ENCODE data around the gene FHL3. TPM values are rescaled to one million over a fixed set of nuclear protein-coding genes. Genes with fewer than 3 reads are reported as not detected.

Gene FHL3
- total RNA-seq, 4 donors from 2014 or later, result 20.1 to 25.8 (median 21.9) TPM

DNA sequence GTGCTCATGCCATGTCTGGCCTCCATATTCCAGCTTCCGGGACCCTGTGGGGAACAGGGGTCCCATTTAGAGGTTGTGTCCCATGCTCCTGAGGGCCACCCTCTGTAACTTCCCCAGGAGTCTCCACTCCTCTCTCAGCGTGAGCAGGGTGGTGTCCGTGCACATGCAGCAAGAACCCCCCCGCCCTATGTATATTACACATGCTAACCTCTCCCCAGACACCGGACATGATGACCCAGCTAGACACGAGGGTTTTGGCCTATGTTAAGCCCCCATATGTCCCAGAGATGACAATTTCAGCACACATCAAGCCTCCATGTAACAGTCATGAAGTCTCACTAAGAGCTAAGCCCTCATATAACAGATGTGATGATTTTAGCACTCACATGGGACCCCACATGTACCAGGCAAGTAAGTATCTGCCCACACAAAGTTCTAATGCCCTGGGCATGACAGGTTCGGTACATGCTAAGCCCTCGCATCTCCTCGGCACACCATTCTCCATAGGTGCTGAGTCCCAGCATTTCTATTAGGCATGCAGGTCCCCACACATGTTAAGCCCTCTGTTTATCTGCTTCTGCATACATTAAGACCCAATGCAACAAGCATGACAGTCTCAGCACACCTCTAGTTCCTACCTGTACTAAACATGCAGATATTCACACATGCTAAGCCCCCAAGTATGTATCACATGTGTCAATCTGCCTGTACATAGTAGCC is 7.1 kb downstream of the FHL3 start:
- peak in 1 of 2 donors; percentile 63 for DNase-seq (ENCODE audit: low spot score in 2 of 2)
- intact Hi-C loops (cut with DNase I; ENCODE audit: low total_unique reads), result no loop called here
- TF ChIP-seq, protein P1, sequence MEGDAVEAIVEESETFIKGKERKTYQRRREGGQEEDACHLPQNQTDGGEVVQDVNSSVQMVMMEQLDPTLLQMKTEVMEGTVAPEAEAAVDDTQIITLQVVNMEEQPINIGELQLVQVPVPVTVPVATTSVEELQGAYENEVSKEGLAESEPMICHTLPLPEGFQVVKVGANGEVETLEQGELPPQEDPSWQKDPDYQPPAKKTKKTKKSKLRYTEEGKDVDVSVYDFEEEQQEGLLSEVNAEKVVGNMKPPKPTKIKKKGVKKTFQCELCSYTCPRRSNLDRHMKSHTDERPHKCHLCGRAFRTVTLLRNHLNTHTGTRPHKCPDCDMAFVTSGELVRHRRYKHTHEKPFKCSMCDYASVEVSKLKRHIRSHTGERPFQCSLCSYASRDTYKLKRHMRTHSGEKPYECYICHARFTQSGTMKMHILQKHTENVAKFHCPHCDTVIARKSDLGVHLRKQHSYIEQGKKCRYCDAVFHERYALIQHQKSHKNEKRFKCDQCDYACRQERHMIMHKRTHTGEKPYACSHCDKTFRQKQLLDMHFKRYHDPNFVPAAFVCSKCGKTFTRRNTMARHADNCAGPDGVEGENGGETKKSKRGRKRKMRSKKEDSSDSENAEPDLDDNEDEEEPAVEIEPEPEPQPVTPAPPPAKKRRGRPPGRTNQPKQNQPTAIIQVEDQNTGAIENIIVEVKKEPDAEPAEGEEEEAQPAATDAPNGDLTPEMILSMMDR (IDR thresholded peaks at IDR 0.05), result no peak
- TF ChIP-seq POLR2A (IDR thresholded peaks at IDR 0.05), result no peak
- H3K4me3 ChIP-seq (ENCODE audit: low read depth, poor library complexity, severe bottlenecking), result no peak overlapping the region
- 74 to 82% methylated on average over 8 to 9 of the region's 9 CpGs for WGBS, 2 donors

DNA sequence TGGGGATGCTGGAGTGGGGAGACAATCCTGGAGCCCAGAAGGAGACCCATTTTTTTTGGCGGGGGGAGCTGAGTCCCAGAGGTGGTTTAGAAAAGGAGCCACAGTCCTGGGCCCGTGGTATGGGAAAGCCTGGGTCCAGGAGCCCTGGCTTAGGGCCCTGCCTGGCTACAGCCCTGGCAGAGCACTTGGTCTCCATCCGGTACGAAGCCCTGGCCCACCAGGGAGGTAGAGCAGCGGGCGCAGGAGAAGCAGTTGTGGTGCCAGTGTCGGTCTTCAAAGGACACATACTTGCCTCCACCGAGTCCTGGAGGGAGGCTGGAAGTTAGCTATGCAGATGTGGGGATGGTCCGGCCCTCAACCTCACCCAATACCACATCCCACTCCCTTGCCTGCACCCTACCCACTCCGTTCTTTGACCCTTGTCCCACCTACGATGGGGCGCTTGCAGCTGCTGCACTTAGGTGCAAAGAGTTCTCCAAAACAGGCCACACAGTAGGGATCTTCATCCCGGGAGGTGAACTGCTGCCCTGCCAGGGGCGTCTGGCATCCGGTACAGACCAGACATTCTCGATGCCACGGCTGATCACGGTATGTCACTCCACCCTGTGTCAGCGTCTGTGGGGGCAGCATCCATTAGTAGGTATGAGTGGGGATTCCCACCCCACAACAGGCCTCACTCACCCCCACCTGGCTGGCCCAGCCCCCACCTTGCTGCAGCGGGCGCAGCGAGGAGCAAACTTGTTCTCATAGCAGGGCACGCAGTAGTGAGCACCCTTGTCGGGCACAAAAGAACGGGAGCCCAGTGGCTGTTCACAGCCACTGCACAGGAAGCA is 7.8 kb downstream of the FHL3 start:
- intact Hi-C loops (cut with DNase I; ENCODE audit: low total_unique reads), result no loop called here
- peak in 1 of 2 donors; percentile 78 for DNase-seq (ENCODE audit: low spot score in 2 of 2)
- 88 to 90% methylated on average over 24 of the region's 25 CpGs for WGBS, 2 donors

DNA sequence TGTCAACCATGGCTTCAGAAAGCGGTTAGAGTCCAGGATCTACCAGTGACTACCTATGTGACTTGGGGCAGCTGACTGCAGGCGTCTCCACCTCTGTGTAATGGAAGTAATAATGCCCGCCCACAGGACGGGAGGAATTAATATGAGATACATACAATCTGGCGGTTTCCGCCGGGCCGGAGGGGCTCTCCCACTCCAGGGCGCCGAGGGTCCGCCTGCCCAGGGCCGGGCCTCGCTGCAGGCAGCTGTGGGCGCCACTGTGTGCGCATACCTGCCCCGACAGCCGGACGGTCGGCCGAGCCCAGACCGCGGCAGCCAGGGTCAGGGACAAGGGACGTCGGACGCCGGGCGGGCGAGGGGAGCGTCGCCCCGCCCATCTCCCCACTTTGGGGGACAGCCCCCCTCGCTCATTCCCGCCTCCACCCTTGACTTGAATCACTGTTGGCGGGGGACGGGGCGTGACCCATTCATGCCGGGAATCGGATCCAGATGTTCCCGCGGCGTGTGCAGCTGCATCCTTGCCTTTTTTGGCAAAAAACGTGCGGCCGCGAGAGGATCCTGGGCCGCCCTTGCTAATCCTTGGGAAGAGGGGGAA is 9.5 kb downstream of the FHL3 start:
- TF ChIP-seq, protein P1 (IDR thresholded peaks at IDR 0.05), result no peak
- no peak for TF ChIP-seq POLR2A (IDR thresholded peaks at IDR 0.05)
- intact Hi-C loops (cut with DNase I; ENCODE audit: low total_unique reads), result no loop called here
- peak overlapping the region; percentile 8 for H3K4me3 ChIP-seq (ENCODE audit: low read depth, poor library complexity, severe bottlenecking)
- peak in 1 of 2 donors; percentile 96 for DNase-seq (ENCODE audit: low spot score in 2 of 2)
- WGBS, 2 donors, result 9 to 13% methylated on average over 39 to 45 of the region's 46 CpGs

More for the DNA sequence above, 7.8 kb downstream of the FHL3 start:
- TF ChIP-seq, protein P1 (IDR thresholded peaks at IDR 0.05), result no peak
- no peak for TF ChIP-seq POLR2A (IDR thresholded peaks at IDR 0.05)
- H3K4me3 ChIP-seq (ENCODE audit: low read depth, poor library complexity, severe bottlenecking), result no peak overlapping the region

DNA sequence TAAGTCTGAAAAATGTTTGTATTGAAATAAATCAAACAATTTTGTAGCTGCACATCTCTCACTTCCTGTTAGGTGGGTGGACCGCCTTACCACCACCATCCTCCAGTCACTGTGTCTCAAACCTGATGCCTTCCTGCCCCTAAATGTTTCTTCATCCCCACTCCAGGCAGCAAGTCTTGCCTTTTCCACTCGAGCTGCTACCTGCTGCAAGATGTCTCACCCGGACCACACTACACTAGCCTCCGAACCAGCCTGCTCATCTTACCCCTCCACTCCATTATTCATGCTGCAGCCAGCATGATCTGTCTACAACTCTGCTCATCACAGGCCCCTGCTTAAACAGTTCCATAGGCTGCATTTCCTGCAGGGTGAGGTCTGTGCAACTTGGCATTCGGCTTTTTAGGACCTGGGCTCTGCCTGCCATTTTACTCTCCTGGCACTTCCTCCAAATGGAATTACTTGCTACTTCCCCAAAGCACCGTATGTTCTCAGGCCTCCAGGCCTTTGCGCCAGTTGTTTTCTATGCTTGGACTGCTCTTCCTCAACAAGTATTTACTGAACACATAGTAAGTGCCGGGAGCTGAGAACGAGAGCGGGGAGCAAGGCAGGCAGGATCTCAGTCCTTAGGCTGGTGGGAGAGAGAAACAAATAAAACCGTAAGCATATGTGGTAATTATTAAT is 10.3 kb downstream of the FHL3 start:
- TF ChIP-seq, protein P1 (IDR thresholded peaks at IDR 0.05), result no peak
- no peak for TF ChIP-seq POLR2A (IDR thresholded peaks at IDR 0.05)
- peak in 1 of 2 donors; percentile 80 for DNase-seq (ENCODE audit: low spot score in 2 of 2)
- intact Hi-C loops (cut with DNase I; ENCODE audit: low total_unique reads), result no loop called here
- H3K4me3 ChIP-seq (ENCODE audit: low read depth, poor library complexity, severe bottlenecking), result no peak overlapping the region
- WGBS, 2 donors, result 45 to 49% methylated on average over 11 of the region's 11 CpGs

DNA sequence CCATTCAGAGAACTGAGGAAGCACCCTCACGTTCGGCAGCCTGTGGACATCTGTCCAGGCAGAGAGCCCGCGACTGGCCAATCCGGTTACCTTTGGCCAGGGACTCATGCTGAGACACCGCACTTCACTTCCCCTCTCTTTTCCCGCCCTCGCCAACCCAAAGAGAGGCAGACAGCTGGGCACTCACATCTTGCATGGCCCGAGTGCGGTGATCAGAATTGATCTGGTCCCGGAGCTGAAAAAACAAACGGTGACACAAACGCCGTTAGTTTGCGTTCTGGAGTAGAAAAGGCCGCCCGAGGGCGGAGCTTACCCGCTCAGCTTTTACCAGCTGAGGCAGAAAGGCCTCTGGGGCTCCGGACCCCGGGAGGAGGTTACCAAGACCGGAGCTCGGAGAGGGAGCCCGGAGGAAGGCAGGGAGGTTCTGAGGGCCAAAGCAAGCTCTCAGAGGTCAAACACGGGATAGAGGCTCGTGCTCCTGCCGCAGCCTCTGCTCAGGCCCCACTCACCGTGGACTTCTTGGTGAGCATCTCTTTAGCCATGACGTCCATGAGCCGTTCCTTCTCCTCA is 15.9 kb downstream of the FHL3 start:
- TF ChIP-seq POLR2A (IDR thresholded peaks at IDR 0.05), result no peak
- TF ChIP-seq, protein P1 (IDR thresholded peaks at IDR 0.05), result no peak
- peak overlapping the region; percentile 86 for H3K4me3 ChIP-seq (ENCODE audit: low read depth, poor library complexity, severe bottlenecking)
- no peak for DNase-seq (ENCODE audit: low spot score in 2 of 2)
- WGBS, 2 donors, result 0 to 1% methylated on average over 26 to 30 of the region's 30 CpGs
- intact Hi-C loops (cut with DNase I; ENCODE audit: low total_unique reads), result no loop called here
